SK-N-SH treated with all-trans-retinoic acid at 6 μM for 48 hours (cell line): ENCODE results near the gene LRRC4C.

ENCODE experiments used
- ATAC-seq: fragments of 200-7000 bp; cut with Tn5 transposase; 3 replicates; pipeline ENCODE4 v1.9.1; 2020; ENCODE audit warnings: mild to moderate bottlenecking, moderate library complexity
- ARNTL ChIP-seq: fragments of 450-650 bp; formaldehyde crosslinking; IDR thresholded peaks from 2 replicates; pipeline ENCODE4 v1.5.0; 2020; ENCODE audit warnings: low read depth, mild to moderate bottlenecking, moderate library complexity, borderline replicate concordance
- BACH2 ChIP-seq: fragments of 250-450 bp; sonication (Bioruptor Pico); IDR thresholded peaks from 2 replicates; pipeline ENCODE4 v1.9.0; 2021; ENCODE audit warnings: mild to moderate bottlenecking, borderline replicate concordance
- CREB5 ChIP-seq: fragments of 250-450 bp; sonication (Bioruptor Pico); IDR thresholded peaks from 2 replicates; pipeline ENCODE4 v1.5.1; 2020; ENCODE audit warnings: low read depth, mild to moderate bottlenecking, moderate library complexity
- CSDC2 ChIP-seq: fragments of 250-450 bp; sonication (Bioruptor Pico); IDR thresholded peaks from 2 replicates; pipeline ENCODE4 v1.5.0; 2020; ENCODE audit warnings: mild to moderate bottlenecking, moderate library complexity
- CSRNP3 ChIP-seq: fragments of 250-450 bp; sonication (Bioruptor Pico); IDR thresholded peaks from 2 replicates; pipeline ENCODE4 v1.5.1; 2021; ENCODE audit warnings: mild to moderate bottlenecking, moderate library complexity
- ESRRG ChIP-seq: fragments of 250-450 bp; sonication (Bioruptor Pico); IDR thresholded peaks from 2 replicates; pipeline ENCODE4 v1.6.1; 2021; ENCODE audit warnings: mild to moderate bottlenecking
- GLIS3 ChIP-seq: fragments of 250-450 bp; sonication (Bioruptor Pico); IDR thresholded peaks from 2 replicates; pipeline ENCODE4 v1.5.0; 2020; ENCODE audit warnings: mild to moderate bottlenecking, moderate library complexity
- ISL1 ChIP-seq: fragments of 250-450 bp; sonication (Bioruptor Pico); IDR thresholded peaks from 2 replicates; pipeline ENCODE4 v2.1.2; 2022; ENCODE audit warnings: mild to moderate bottlenecking, moderate library complexity
- OSR1 ChIP-seq: fragments of 250-450 bp; sonication (Bioruptor Pico); IDR thresholded peaks from 2 replicates; pipeline ENCODE4 v1.8.0; 2022; ENCODE audit warnings: moderate library complexity, mild to moderate bottlenecking, inconsistent platforms
- POU6F1 ChIP-seq: fragments of 250-450 bp; sonication (Bioruptor Pico); IDR thresholded peaks from 2 replicates; pipeline ENCODE4 v1.8.0; 2021; ENCODE audit warnings: low read depth, mild to moderate bottlenecking, moderate library complexity, borderline replicate concordance
- PPARA ChIP-seq: fragments of 250-450 bp; sonication (Bioruptor Pico); IDR thresholded peaks from 2 replicates; pipeline ENCODE4 v1.5.0; 2020; ENCODE audit warnings: mild to moderate bottlenecking, borderline replicate concordance
- RARB ChIP-seq: fragments of 250-450 bp; sonication (Bioruptor Pico); IDR thresholded peaks from 2 replicates; pipeline ENCODE4 v1.8.0; 2021; ENCODE audit warnings: mild to moderate bottlenecking, moderate library complexity
- SNAI2 ChIP-seq: fragments of 250-450 bp; sonication (Bioruptor Pico); IDR thresholded peaks from 2 replicates; pipeline ENCODE4 v1.5.0; 2020; ENCODE audit warnings: mild to moderate bottlenecking, moderate library complexity
- TCF4 ChIP-seq: fragments of 250-450 bp; sonication (Bioruptor Pico); IDR thresholded peaks from 2 replicates; pipeline ENCODE4 v1.8.0; 2021; ENCODE audit warnings: mild to moderate bottlenecking, moderate library complexity, borderline replicate concordance
- TSHZ2 ChIP-seq: fragments of 250-450 bp; sonication (Bioruptor Pico); IDR thresholded peaks from 2 replicates; pipeline ENCODE4 v1.5.0; 2020; ENCODE audit warnings: mild to moderate bottlenecking, moderate library complexity
- ZC3H10 ChIP-seq: fragments of 250-450 bp; sonication (Bioruptor Pico); IDR thresholded peaks from 2 replicates; pipeline ENCODE4 v1.5.1; 2021; ENCODE audit warnings: mild to moderate bottlenecking, moderate library complexity
- ZFP3 ChIP-seq: fragments of 250-450 bp; sonication (Bioruptor Pico); IDR thresholded peaks from 2 replicates; pipeline ENCODE4 v1.5.0; 2020; ENCODE audit warnings: mild to moderate bottlenecking, moderate library complexity
- ZFP30 ChIP-seq: fragments of 450-650 bp; formaldehyde crosslinking; IDR thresholded peaks from 2 replicates; pipeline ENCODE4 v1.5.0; 2022; ENCODE audit warnings: mild to moderate bottlenecking, moderate library complexity
- ZNF565 ChIP-seq: fragments of 450-650 bp; formaldehyde crosslinking; conservative IDR thresholded peaks from 2 replicates; pipeline ENCODE4 v1.5.0; 2020; ENCODE audit warnings: low read depth, mild to moderate bottlenecking, moderate library complexity
- ZNF70 ChIP-seq: fragments of 450-650 bp; formaldehyde crosslinking; IDR thresholded peaks from 2 replicates; pipeline ENCODE4 v1.5.0; 2020; ENCODE audit warnings: mild to moderate bottlenecking, moderate library complexity
- ZNF8 ChIP-seq: fragments of 450-650 bp; formaldehyde crosslinking; IDR thresholded peaks from 2 replicates; pipeline ENCODE4 v1.5.0; 2020; ENCODE audit warnings: mild to moderate bottlenecking, moderate library complexity

Gene LRRC4C

GRCh38 chr11:41313226-41313625 lies 146.2 kb downstream of the LRRC4C start:
- TF ChIP-seq ZFP3 (CRISPR knock-in tag) (no peak), BACH2 (no peak), PPARA (CRISPR knock-in tag) (no peak), ZC3H10 (CRISPR knock-in tag) (no peak), RARB (CRISPR knock-in tag) (no peak), POU6F1 (no peak), ZNF70 (CRISPR knock-in tag) (no peak), OSR1 (CRISPR knock-in tag) (no peak), ISL1 (CRISPR knock-in tag) (no peak), CREB5 (CRISPR knock-in tag) (no peak)
- ATAC-seq = no peak

- no peak for ATAC-seq
Observed at GRCh38 chr11:41309716-41310115, 149.7 kb downstream of the LRRC4C start.

More at GRCh38 chr11:41309716-41310115, 149.7 kb downstream of the LRRC4C start:
- TF ChIP-seq ARNTL (CRISPR knock-in tag) = no peak
- TF ChIP-seq POU6F1 = no peak
- TF ChIP-seq ZNF70 (CRISPR knock-in tag) = no peak
- TF ChIP-seq TSHZ2 = no peak
- no peak for TF ChIP-seq TCF4 (CRISPR knock-in tag)
- TF ChIP-seq ZFP3 (CRISPR knock-in tag) = no peak
- no peak for TF ChIP-seq OSR1 (CRISPR knock-in tag)
- no peak for TF ChIP-seq CSRNP3
- TF ChIP-seq SNAI2 (CRISPR knock-in tag) = no peak
- no peak for TF ChIP-seq CSDC2 (CRISPR knock-in tag)
- no peak for TF ChIP-seq RARB (CRISPR knock-in tag)
- TF ChIP-seq ZNF8 (CRISPR knock-in tag) = no peak
- no peak for TF ChIP-seq ZFP30 (CRISPR knock-in tag)
- no peak for TF ChIP-seq ESRRG (CRISPR knock-in tag)
- no peak for TF ChIP-seq CREB5 (CRISPR knock-in tag)
- no peak for TF ChIP-seq ZNF565 (CRISPR knock-in tag)
- TF ChIP-seq BACH2 = no peak
- no peak for TF ChIP-seq GLIS3 (CRISPR knock-in tag)
- TF ChIP-seq ISL1 (CRISPR knock-in tag) = no peak
- TF ChIP-seq PPARA (CRISPR knock-in tag) = no peak
